Mesendoderm (in vitro differentiated cells): Measurements from ENCODE around the gene SPRR2B.

Source experiments
- DNase-seq: peaks from one replicate; pipeline ENCODE4 v3.0.0; 2013
- H2AK5ac ChIP-seq: 2 replicates; pipeline ENCODE4 v1.6.1; 2013; ENCODE audit warnings: low read length, inconsistent platforms
- H2BK120ac ChIP-seq: 2 replicates; pipeline ENCODE4 v1.6.1; 2013; ENCODE audit warnings: low read depth, mild to moderate bottlenecking, low read length, moderate library complexity, mixed read lengths
- H2BK15ac ChIP-seq: replicated peaks from 2 replicates; pipeline ENCODE4 v1.6.1; 2013; ENCODE audit warnings: low read depth, mild to moderate bottlenecking, moderate library complexity
- H2BK5ac ChIP-seq: 2 replicates; pipeline ENCODE4 v1.6.1; 2013; ENCODE audit warnings: low read length, inconsistent platforms
- H3K18ac ChIP-seq: 2 replicates; pipeline ENCODE4 v1.6.1; 2013; ENCODE audit warnings: mild to moderate bottlenecking, low read length, mixed read lengths
- H3K23ac ChIP-seq: one replicate; pipeline ENCODE4 v1.6.1; 2013; ENCODE audit warnings: low read length
- H3K27ac ChIP-seq: 2 replicates; pipeline ENCODE4 v1.5.1; 2013; ENCODE audit warnings: low read depth, mild to moderate bottlenecking, inconsistent platforms, low read length, moderate library complexity
- H3K27me3 ChIP-seq: 2 replicates; pipeline ENCODE4 v1.6.1; 2013; ENCODE audit warnings: low read length, control low read depth, mild to moderate bottlenecking, inconsistent platforms; ENCODE audit not compliant: insufficient read depth, poor library complexity
- H3K36me3 ChIP-seq: 2 replicates; pipeline ENCODE4 v1.6.1; 2013; ENCODE audit warnings: low read length, inconsistent platforms; ENCODE audit not compliant: control insufficient read depth, insufficient read depth
- H3K4ac ChIP-seq: one replicate; pipeline ENCODE4 v1.6.1; 2013; ENCODE audit warnings: low read depth, mild to moderate bottlenecking, low read length, moderate library complexity
- H3K4me1 ChIP-seq: 2 replicates; pipeline ENCODE4 v1.6.1; 2013; ENCODE audit warnings: low read depth, low read length, inconsistent platforms; ENCODE audit not compliant: control insufficient read depth
- H3K4me2 ChIP-seq: 2 replicates; pipeline ENCODE4 v1.6.1; 2013; ENCODE audit warnings: low read length
- H3K4me3 ChIP-seq: 2 replicates; pipeline ENCODE4 v1.5.1; 2013; ENCODE audit warnings: mild to moderate bottlenecking, low read length
- H3K56ac ChIP-seq: one replicate; pipeline ENCODE4 v1.6.1; 2013; ENCODE audit warnings: low read length
- H3K79me1 ChIP-seq: 2 replicates; pipeline ENCODE4 v1.6.1; 2013; ENCODE audit warnings: low read length, inconsistent platforms
- H3K79me2 ChIP-seq: 2 replicates; pipeline ENCODE4 v1.6.1; 2013; ENCODE audit warnings: mild to moderate bottlenecking, low read length; ENCODE audit not compliant: control insufficient read depth, insufficient read depth
- H3K9ac ChIP-seq: 2 replicates; pipeline ENCODE4 v1.6.1; 2013; ENCODE audit warnings: low read length, inconsistent platforms
- H4K5ac ChIP-seq: one replicate; pipeline ENCODE4 v1.6.1; 2013; ENCODE audit warnings: low read length
- H4K8ac ChIP-seq: one replicate; pipeline ENCODE4 v1.6.1; 2013; ENCODE audit warnings: low read depth, mild to moderate bottlenecking, control low read depth, low read length, moderate library complexity
- WGBS: extraction: QIAGEN DNeasy Blood & Tissue Kit; methylation state at CpG from one replicate; pipeline ENCODE4 v1.1.7; 2013; ENCODE audit warnings: low lambda C conversion rate, missing lambda C conversion rate; ENCODE audit not compliant: insufficient coverage; ENCODE audit errors: extremely low coverage; 5-methylcytosine and 5-hydroxymethylcytosine counted together

The SPRR2B gene

GRCh38 chr1:153072806-153073726 is 1.7 kb upstream of the SPRR2B start:
- Histone ChIP-seq H4K8ac (no peak overlapping the region), H3K4me1 (no peaks in the 10 kb centered on the region), H3K36me3 (no peaks in the 10 kb centered on the region), H3K79me2 (no peaks in the 10 kb centered on the region), H3K27ac (no peak overlapping the region), H3K18ac (no peak overlapping the region), H3K4ac (no peak overlapping the region), H3K9ac (no peak overlapping the region), H2BK5ac (no peak overlapping the region), H3K27me3 (no peaks in the 10 kb centered on the region), H4K5ac (no peak overlapping the region), H3K23ac (no peak overlapping the region), H3K56ac (no peak overlapping the region), H2BK120ac (no peak overlapping the region), H3K4me3 (no peak overlapping the region), H2AK5ac (no peak overlapping the region), H3K4me2 (no peak overlapping the region), H3K79me1 (no peaks in the 10 kb centered on the region), H2BK15ac (no peak overlapping the region)
- no peak for DNase-seq
- no CpG with 5 or more reads among the region's 5 CpGs for WGBS

GRCh38 chr1:153070243-153070642 is 1.2 kb downstream of the SPRR2B start:
- Histone ChIP-seq H3K27ac (no peak overlapping the region), H3K79me2 (no peaks in the 10 kb centered on the region), H3K27me3 (no peaks in the 10 kb centered on the region), H3K18ac (no peak overlapping the region), H3K4ac (no peak overlapping the region), H4K5ac (no peak overlapping the region), H3K4me3 (no peak overlapping the region), H2BK120ac (no peak overlapping the region), H2AK5ac (no peak overlapping the region), H3K23ac (no peak overlapping the region), H3K4me2 (no peak overlapping the region), H2BK5ac (no peak overlapping the region), H4K8ac (no peak overlapping the region), H3K4me1 (no peaks in the 10 kb centered on the region), H3K79me1 (no peaks in the 10 kb centered on the region), H3K56ac (no peak overlapping the region), H2BK15ac (no peak overlapping the region), H3K36me3 (no peaks in the 10 kb centered on the region), H3K9ac (no peak overlapping the region)
- no CpG with 5 or more reads among the region's 2 CpGs for whole genome bisulfite sequencing
- DNase-seq, result peak; percentile 65

- Histone ChIP-seq H3K4me3 (no peak overlapping the region), H3K18ac (no peak overlapping the region), H3K4me2 (no peak overlapping the region), H3K9ac (no peak overlapping the region), H3K79me2 (no peaks in the 10 kb centered on the region), H3K23ac (no peak overlapping the region), H2BK120ac (no peak overlapping the region), H3K4ac (no peak overlapping the region), H3K27me3 (no peaks in the 10 kb centered on the region), H4K5ac (no peak overlapping the region), H3K36me3 (no peaks in the 10 kb centered on the region), H3K79me1 (no peaks in the 10 kb centered on the region), H3K56ac (no peak overlapping the region), H2BK15ac (no peak overlapping the region), H3K4me1 (no peaks in the 10 kb centered on the region), H2AK5ac (no peak overlapping the region), H4K8ac (no peak overlapping the region), H2BK5ac (no peak overlapping the region), H3K27ac (no peak overlapping the region)
- peak; percentile 63 for DNase-seq
- WGBS, result no CpG with 5 or more reads among the region's 6 CpGs
These were observed 12.3 kb downstream of the SPRR2B start for GRCh38 chr1:153058826-153059784.

DNA sequence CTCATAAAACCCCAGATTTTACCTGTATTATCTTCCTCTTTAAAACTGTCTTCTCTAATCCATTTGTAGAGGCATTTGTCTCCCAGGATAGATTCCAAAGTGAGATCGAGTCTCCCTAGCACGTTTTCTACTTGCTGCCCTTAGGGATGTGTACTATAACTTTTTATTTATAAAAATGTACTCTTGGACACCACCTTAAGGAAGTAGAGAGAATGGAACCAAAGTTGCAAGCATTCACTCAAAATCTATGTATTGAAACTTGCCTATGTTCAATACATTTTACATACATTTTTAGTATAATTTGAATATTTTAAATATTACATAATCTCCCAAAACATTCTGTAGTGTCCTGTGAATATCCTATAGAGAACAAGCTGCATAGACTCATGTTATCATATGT is 13.3 kb downstream of the SPRR2B start:
- no peak overlapping the region for H4K5ac ChIP-seq
- no peak overlapping the region for H2AK5ac ChIP-seq
- no peak overlapping the region for H2BK15ac ChIP-seq
- no peak overlapping the region for H3K4me3 ChIP-seq
- no peak overlapping the region for H3K56ac ChIP-seq
- H3K9ac ChIP-seq, result no peak overlapping the region
- H4K8ac ChIP-seq, result no peak overlapping the region
- H3K4me2 ChIP-seq, result no peak overlapping the region
- H3K79me1 ChIP-seq, result no peaks in the 10 kb centered on the region
- no peaks in the 10 kb centered on the region for H3K36me3 ChIP-seq
- no peaks in the 10 kb centered on the region for H3K79me2 ChIP-seq
- WGBS, result no CpG with 5 or more reads among the region's 2 CpGs
- no peaks in the 10 kb centered on the region for H3K27me3 ChIP-seq
- no peak overlapping the region for H3K4ac ChIP-seq
- H2BK5ac ChIP-seq, result no peak overlapping the region
- H3K18ac ChIP-seq, result no peak overlapping the region
- H2BK120ac ChIP-seq, result no peak overlapping the region
- DNase-seq, result no peak
- H3K4me1 ChIP-seq, result no peaks in the 10 kb centered on the region
- H3K27ac ChIP-seq, result no peak overlapping the region
- no peak overlapping the region for H3K23ac ChIP-seq

DNA sequence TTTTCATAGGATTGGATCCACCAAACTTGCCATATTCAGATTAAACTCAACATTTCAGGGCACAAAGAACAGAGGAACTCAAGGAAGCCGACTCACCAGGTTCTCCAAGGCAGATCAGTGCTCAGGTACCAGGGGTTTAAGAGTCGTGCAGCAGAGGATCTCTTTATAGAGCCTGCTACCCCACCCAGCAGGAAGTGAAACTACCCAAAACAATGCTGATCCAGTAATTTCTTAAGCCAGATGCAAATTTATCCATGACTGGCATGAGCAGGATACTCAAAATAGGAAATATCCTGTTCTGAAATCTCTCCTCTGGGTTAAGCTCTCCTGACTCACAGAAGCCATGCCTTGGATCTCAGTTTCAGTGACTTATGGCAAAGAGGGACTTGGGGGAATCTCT is 14.0 kb downstream of the SPRR2B start, which contains the start of gene SPRR2A:
Gene SPRR2A (minus strand): TSS at position 138 of the 400 bp plus-strand sequence. CDS start 777 bp downstream, outside the sequence.
- Histone ChIP-seq H3K79me2 (no peaks in the 10 kb centered on the region), H4K5ac (no peak within 1 kb of the TSS), H3K56ac (no peak within 1 kb of the TSS), H3K4ac (no peak within 1 kb of the TSS), H4K8ac (no peak within 1 kb of the TSS), H3K4me1 (no peaks in the 10 kb centered on the region), H3K27me3 (no peaks in the 10 kb centered on the region), H3K4me3 (no peak within 1 kb of the TSS), H3K79me1 (no peaks in the 10 kb centered on the region), H3K9ac (no peak within 1 kb of the TSS), H3K4me2 (no peak within 1 kb of the TSS), H2BK15ac (no peak within 1 kb of the TSS), H3K23ac (no peak within 1 kb of the TSS), H3K18ac (no peak within 1 kb of the TSS), H2AK5ac (no peak within 1 kb of the TSS), H2BK120ac (no peak within 1 kb of the TSS), H3K36me3 (no peaks in the 10 kb centered on the region), H3K27ac (no peak within 1 kb of the TSS), H2BK5ac (no peak within 1 kb of the TSS)
- WGBS, result no CpG with 5 or more reads among the region's 2 CpGs
- no peak for DNase-seq
